ENCODE data around the gene NPHS2.
A peak's percentile ranks its signal among the peaks of the same experiment; 100 is the strongest.

The NPHS2 gene

DNA sequence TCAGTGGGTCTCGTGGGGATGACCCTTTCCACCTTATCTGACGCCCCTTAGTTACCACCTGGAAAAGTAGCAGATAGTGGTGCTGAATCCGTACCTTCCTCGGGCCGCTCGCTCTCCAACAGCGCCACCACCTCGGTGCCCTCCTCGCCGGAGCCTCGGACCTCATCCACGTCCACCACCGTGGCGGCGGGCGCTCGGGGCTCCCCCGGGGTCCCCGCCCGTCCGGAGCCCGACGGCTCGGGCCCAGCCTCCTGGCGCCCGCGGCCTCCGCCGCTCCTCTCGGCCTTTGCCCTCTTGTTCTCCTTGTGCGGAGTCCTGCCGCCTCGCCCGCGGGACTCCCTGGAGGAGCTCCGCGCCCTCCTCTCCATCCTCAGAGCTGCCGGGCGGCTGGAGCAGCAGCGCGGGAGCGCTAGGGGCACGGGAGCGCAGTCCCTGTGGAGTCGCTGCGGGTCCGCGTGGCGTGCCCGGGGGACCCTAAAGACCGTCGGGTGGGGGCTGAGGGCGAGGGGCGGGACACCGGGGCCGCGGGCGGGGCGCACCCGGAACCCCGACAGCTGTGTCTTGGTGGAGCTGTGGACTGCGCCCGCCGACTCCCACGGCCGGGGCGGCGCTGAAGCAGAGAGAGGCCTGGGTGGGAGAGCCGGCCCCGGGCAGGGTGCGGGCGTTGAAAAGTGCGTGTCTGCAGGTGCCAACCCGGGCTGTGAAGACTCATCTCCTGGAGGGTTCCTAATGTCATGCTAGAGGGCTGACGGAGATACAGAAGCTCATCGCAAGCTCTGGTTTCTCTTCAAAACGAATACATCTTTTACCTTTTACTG is at the start of gene NPHS2:
Gene NPHS2, minus strand, starts transcription at position 452 of the 818 bp plus-strand sequence. Its CDS starts 84 bp downstream, at position 368.
- Histone ChIP-seq H2AFZ (ENCODE audit: low read depth, low read length) (peak within 1 kb of the TSS; percentile 17), H3K36me3 (ENCODE audit: insufficient read depth, low read length) (no peaks in the 10 kb centered on the region), H3K9me3 (ENCODE audit: low read length) (no peaks in the 10 kb centered on the region), H3K4me3 (ENCODE audit: low read length) (no peak within 1 kb of the TSS), H3K4me1 (ENCODE audit: insufficient read depth, low read length) (no peaks in the 10 kb centered on the region), H3K27me3 (ENCODE audit: insufficient read depth, low read length) (peaks cover 62% of the 10 kb centered on the region)

DNA sequence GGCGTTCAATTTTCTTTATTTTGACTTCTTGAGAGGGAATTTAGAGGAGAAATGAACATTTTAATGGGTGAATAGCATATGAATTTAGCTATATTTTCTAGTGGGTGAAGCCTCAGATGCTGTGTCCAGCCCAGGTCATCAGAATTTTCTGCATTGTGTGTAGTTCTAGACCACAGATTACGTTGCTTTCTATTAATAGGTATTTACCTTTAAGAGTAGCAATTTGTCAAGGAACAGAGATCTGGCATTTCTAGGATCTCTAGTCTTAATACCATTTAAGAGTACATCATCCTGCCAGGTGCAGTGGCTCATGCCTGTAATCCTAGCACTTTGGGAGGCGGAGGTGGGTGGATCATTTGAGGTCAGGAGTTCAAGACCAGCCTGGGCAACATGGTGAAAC is 36.6 kb upstream of the NPHS2 start:
- Histone ChIP-seq H3K27me3 (ENCODE audit: insufficient read depth, low read length) (no peaks in the 10 kb centered on the region), H2AFZ (ENCODE audit: low read depth, low read length) (no peak overlapping the region), H3K4me1 (ENCODE audit: insufficient read depth, low read length) (no peaks in the 10 kb centered on the region), H3K4me3 (ENCODE audit: low read length) (no peak overlapping the region), H3K36me3 (ENCODE audit: insufficient read depth, low read length) (no peaks in the 10 kb centered on the region), H3K9me3 (ENCODE audit: low read length) (no peaks in the 10 kb centered on the region)

DNA sequence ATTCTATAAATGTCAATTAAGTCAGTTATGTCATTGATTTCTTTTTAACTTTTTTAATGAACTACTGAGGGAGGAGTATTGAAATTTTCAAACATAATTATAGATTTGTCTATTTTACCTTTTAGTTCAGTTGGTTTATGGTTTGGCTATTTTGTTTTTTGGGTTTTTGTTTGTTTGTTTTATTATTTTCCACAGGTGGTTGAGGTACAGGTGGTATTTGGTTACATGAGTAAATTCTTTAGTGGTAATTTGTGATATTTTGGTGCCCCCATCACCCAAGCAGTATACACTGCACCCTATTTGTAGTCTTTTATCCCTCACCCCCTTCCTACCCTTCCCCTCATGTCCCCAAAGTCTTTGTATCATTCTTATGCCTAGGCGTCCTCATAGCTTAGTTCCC is 25.3 kb upstream of the NPHS2 start:
- H3K27me3 ChIP-seq (ENCODE audit: insufficient read depth, low read length): no peaks in the 10 kb centered on the region
- no peaks in the 10 kb centered on the region for H3K4me1 ChIP-seq (ENCODE audit: insufficient read depth, low read length)
- H3K9me3 ChIP-seq (ENCODE audit: low read length): no peaks in the 10 kb centered on the region
- no peak overlapping the region for H2AFZ ChIP-seq (ENCODE audit: low read depth, low read length)
- no peak overlapping the region for H3K4me3 ChIP-seq (ENCODE audit: low read length)
- no peaks in the 10 kb centered on the region for H3K36me3 ChIP-seq (ENCODE audit: insufficient read depth, low read length)

DNA sequence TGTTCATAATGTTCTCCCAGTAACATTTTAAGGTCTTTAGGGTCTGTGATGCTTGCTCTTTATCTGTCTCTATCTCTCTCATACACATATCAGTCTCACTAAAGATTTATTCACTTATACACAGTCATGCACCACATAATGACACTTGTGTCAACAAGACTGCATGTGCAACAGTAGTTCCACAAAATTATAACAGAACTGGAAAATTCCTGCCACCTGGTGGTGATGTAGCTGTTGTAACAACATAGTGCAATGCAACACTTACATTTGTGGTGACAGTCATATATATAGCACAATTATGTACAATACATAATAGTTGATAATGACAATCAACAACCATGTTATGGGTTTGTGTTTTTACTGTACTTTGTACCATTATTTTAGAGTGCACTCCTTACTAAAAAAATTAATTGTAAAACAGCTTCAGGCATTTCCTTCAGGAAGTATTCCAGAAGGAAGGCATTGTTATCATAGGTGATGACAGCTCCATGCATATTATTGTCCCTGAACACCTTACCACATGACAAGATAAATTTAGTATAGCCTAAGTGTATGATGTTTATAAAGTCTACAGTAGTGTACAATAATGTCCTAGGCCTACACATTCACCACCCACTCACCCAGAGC is 24.0 kb upstream of the NPHS2 start:
- Histone ChIP-seq H3K9me3 (ENCODE audit: low read length) (no peaks in the 10 kb centered on the region), H3K27me3 (ENCODE audit: insufficient read depth, low read length) (no peaks in the 10 kb centered on the region), H3K4me1 (ENCODE audit: insufficient read depth, low read length) (no peaks in the 10 kb centered on the region), H3K4me3 (ENCODE audit: low read length) (no peak overlapping the region), H2AFZ (ENCODE audit: low read depth, low read length) (no peak overlapping the region), H3K36me3 (ENCODE audit: insufficient read depth, low read length) (no peaks in the 10 kb centered on the region)

DNA sequence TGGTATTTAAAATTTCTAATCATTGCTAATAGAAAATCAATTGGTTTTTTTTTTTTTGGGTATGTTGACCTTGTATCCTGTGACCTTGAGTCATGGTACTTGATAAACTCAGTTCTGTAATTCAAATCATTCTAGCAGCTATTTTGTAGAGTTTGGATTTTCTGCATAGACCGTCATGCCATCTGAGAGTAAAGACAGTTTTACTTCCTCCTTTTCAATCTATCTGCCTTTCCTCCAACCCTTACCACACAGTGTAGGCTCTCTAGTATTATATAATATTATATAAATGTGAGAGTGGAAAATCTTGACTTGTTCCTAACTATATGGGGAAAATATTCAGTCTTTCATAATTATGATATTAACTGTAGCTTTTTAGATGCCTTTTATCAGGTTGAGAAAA is 22.9 kb upstream of the NPHS2 start:
- Histone ChIP-seq H3K4me3 (ENCODE audit: low read length) (no peak overlapping the region), H2AFZ (ENCODE audit: low read depth, low read length) (no peak overlapping the region), H3K27me3 (ENCODE audit: insufficient read depth, low read length) (no peaks in the 10 kb centered on the region), H3K9me3 (ENCODE audit: low read length) (no peaks in the 10 kb centered on the region), H3K36me3 (ENCODE audit: insufficient read depth, low read length) (no peaks in the 10 kb centered on the region), H3K4me1 (ENCODE audit: insufficient read depth, low read length) (no peaks in the 10 kb centered on the region)

DNA sequence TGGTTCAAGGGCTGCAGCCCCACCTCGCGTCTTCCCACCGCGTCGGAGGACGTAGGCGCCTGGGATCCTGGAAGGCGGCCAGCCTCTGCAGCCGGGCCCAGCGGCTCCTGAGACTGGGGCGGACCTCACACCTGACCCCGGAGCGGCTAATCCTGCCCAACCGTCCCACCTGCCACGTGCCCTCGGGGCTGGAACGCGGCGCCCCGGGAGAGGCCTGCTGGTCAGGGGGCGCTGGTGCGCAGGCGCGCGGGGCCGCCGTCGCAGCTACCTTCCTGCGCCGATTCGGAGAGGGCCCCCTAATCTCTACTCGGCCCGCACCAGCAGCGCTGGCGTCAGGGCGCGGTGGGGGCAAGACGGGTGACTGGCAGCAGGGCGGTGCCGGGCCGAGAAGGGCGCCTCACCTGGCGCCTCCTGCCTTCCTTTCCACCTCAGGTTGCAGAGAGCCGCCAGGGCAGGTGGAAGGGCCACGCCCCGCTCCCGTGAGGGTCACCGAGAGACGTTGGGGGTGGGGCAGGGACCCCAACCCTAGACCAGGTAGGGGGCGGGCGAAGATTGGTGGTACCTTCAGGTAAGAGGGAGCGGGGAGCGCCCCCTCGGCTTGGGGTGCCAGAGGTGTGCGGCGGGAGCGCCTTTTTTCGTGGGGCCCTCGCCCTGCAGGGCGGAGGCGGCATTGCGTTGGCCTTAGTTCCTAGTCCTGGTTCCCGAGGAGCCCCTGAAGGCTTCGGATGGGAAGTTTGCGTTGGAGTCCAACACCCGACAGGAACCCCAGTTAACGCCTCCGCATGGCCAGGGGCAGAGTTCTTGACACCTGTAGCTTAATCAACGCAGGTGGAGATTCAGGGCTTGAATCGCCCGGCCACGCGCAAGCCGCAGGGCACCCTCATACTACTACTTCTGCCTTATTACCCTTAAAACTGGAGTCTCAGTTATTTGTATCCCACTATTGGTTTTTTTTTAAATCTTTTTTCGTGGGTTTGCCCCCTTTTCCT is 16.1 kb upstream of the NPHS2 start, which contains the start of gene TDRD5:
Gene TDRD5, plus strand, starts transcription at position 241 of the 989 bp plus-strand sequence. CDS start 784 bp downstream, outside the sequence.
- no peaks in the 10 kb centered on the region for H3K4me1 ChIP-seq (ENCODE audit: insufficient read depth, low read length)
- peaks cover 7% of the 10 kb centered on the region for H3K27me3 ChIP-seq (ENCODE audit: insufficient read depth, low read length)
- H2AFZ ChIP-seq (ENCODE audit: low read depth, low read length): no peak within 1 kb of the TSS
- no peak within 1 kb of the TSS for H3K4me3 ChIP-seq (ENCODE audit: low read length)
- H3K36me3 ChIP-seq (ENCODE audit: insufficient read depth, low read length): no peaks in the 10 kb centered on the region
- no peaks in the 10 kb centered on the region for H3K9me3 ChIP-seq (ENCODE audit: low read length)

DNA sequence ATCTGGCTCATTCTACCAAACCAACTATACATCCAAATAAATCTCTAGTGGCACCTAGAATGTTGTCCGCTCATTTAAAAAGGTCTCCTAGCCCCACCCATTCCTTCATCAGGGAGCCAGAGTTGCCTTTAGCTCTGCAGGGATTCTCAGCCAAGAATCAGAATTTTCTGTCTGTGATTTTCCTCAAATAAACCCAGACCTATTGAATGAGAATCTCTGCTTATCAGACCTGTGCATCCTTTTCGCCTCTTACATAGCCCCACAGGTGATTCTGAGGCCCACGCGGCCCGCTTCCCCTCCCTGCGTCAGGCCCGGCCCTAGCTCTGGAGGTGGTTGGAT is 15.5 kb upstream of the NPHS2 start:
- Histone ChIP-seq H3K27me3 (ENCODE audit: insufficient read depth, low read length) (peaks cover 11% of the 10 kb centered on the region), H2AFZ (ENCODE audit: low read depth, low read length) (no peak overlapping the region)

DNA sequence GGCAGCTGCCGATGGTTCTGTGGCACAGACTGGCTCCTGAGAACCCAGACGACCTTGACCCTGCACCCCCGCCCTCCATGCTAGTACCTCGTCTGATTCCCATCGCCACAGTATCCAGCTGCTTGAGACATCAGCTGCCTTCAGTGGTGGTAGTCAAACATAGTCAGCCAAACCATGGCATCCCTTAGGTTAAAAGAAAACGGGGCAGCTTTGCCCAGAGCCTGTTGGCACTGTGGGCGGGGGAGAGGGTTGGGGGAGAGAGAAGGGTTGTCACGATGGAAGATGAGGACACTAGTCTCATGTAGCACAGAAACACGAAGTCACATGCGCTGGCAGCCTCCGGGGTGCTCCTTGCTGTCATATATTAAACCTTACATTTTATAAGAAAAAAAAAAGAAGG is 14.9 kb upstream of the NPHS2 start:
- Histone ChIP-seq H3K9me3 (ENCODE audit: low read length) (no peaks in the 10 kb centered on the region), H3K4me1 (ENCODE audit: insufficient read depth, low read length) (no peaks in the 10 kb centered on the region), H2AFZ (ENCODE audit: low read depth, low read length) (no peak overlapping the region), H3K27me3 (ENCODE audit: insufficient read depth, low read length) (peaks cover 14% of the 10 kb centered on the region), H3K36me3 (ENCODE audit: insufficient read depth, low read length) (no peaks in the 10 kb centered on the region), H3K4me3 (ENCODE audit: low read length) (no peak overlapping the region)

More for the DNA sequence above, 15.5 kb upstream of the NPHS2 start:
- Histone ChIP-seq H3K36me3 (ENCODE audit: insufficient read depth, low read length) (no peaks in the 10 kb centered on the region), H3K4me1 (ENCODE audit: insufficient read depth, low read length) (no peaks in the 10 kb centered on the region), H3K9me3 (ENCODE audit: low read length) (no peaks in the 10 kb centered on the region), H3K4me3 (ENCODE audit: low read length) (no peak overlapping the region)

DNA sequence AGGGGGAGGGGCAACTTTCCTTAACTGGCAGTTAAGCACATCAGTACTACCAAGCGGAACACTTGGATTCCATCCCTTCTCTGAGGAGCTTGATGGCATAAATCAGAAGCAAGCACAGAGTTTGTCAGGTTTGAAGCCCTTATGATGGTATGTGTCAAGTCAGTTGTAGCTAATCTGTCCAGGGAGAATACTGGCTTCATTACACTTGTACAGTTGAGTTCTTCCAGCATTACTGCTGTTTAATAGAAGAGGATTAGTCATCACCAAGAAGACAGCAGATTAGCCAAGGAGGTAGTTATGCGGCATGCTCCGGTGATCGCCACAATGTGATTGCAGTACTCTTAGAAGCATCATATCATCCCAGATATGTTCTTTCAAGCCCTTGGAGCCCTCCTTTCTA is 13.8 kb upstream of the NPHS2 start:
- no peak overlapping the region for H3K4me3 ChIP-seq (ENCODE audit: low read length)
- H3K36me3 ChIP-seq (ENCODE audit: insufficient read depth, low read length): no peaks in the 10 kb centered on the region

DNA sequence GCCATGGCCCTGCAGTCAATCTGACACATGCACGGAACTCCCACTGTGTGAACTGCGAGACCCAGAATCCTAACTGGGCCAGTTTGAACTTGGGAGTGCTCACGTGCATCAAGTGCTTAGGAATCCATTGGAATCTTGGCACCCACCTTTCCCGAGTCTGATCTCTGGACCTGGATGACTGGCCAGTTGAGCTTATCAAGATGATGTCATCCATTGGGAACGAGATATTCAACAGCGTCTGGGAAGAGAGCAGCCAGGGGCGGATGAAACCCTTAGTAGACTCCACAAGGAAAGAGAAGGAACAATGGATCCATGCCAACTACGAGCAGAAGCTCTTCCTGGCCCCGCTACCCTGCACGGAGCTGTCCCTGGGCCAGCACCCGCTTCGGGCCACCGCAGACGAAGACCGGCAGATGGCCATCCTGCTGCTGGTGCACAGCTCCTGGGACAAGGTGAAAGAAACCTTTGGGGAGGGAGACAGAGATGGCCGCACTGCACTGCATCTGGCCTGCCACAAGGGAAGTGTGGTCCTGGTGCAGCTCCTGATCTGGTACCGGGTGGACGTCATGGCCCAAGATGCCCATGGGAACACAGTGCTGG is 12.8 kb upstream of the NPHS2 start:
- Histone ChIP-seq H2AFZ (ENCODE audit: low read depth, low read length) (no peak overlapping the region), H3K4me1 (ENCODE audit: insufficient read depth, low read length) (no peaks in the 10 kb centered on the region), H3K9me3 (ENCODE audit: low read length) (no peaks in the 10 kb centered on the region), H3K4me3 (ENCODE audit: low read length) (no peak overlapping the region), H3K36me3 (ENCODE audit: insufficient read depth, low read length) (no peaks in the 10 kb centered on the region), H3K27me3 (ENCODE audit: insufficient read depth, low read length) (peaks cover 31% of the 10 kb centered on the region)

More for the DNA sequence above, 13.8 kb upstream of the NPHS2 start:
- H3K4me1 ChIP-seq (ENCODE audit: insufficient read depth, low read length): no peaks in the 10 kb centered on the region
- H3K27me3 ChIP-seq (ENCODE audit: insufficient read depth, low read length): peaks cover 26% of the 10 kb centered on the region
- no peak overlapping the region for H2AFZ ChIP-seq (ENCODE audit: low read depth, low read length)
- H3K9me3 ChIP-seq (ENCODE audit: low read length): no peaks in the 10 kb centered on the region

DNA sequence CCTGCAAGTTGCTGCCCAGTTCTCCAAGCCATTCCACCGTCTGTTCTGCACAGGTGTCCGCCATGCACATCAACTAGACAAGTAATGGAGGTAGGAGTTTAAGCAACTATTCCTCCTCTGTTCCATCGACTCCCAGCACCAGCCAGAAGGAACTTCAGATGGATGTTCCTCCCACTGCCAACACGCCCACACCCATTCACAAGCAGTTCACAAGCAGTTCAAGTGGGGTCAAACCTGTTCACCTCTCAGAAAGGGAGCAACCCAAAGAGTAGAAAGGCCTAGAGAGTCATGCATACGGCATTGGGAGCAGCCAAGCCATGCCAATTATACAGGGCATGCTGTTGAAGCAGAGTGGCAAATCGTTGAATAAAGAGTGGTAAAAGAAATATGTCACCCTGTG is 11.6 kb upstream of the NPHS2 start:
- Histone ChIP-seq H3K4me3 (ENCODE audit: low read length) (no peak overlapping the region), H3K4me1 (ENCODE audit: insufficient read depth, low read length) (no peaks in the 10 kb centered on the region), H3K36me3 (ENCODE audit: insufficient read depth, low read length) (no peaks in the 10 kb centered on the region), H2AFZ (ENCODE audit: low read depth, low read length) (no peak overlapping the region), H3K9me3 (ENCODE audit: low read length) (no peaks in the 10 kb centered on the region), H3K27me3 (ENCODE audit: insufficient read depth, low read length) (peaks cover 36% of the 10 kb centered on the region)

DNA sequence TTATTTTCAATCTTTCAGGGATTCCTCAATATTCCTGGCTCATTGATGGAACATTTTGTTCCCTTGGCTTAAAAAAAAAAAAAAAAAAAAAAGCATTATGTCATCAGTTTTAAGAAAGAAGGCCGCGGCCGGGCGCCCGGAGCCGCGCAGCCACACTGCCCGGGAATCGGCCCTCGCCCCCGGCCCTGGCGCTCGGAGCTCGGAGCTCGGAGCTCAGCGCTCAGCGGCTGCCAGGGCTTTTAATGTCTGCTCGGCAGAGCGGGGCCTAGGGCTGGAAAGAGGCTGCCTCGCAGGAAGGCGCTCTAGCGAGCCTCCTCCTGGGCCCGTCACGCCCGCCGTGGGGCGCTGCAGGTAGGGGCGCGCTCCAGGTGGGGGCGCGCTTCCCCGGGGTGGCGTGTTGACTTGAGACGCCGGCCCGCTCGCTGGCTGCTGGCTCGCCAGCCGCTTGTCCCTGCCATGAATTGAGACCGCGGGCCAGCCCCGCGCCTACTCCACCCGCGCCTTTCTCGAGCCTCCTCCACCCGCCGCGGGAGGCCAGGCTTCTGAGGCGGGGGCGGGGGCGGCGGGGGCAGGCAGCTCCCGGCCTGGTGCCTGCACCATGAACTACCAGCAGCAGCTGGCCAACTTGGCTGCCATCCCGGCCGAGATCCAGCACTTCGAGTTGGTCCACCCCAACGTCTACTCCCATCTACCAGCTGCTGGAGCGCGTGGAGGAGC is 10.5 kb upstream of the NPHS2 start:
- Histone ChIP-seq H3K27me3 (ENCODE audit: insufficient read depth, low read length) (peaks cover 41% of the 10 kb centered on the region), H3K4me1 (ENCODE audit: insufficient read depth, low read length) (no peaks in the 10 kb centered on the region), H3K4me3 (ENCODE audit: low read length) (peak overlapping the region; percentile 21), H2AFZ (ENCODE audit: low read depth, low read length) (peak overlapping the region; percentile 69), H3K36me3 (ENCODE audit: insufficient read depth, low read length) (no peaks in the 10 kb centered on the region), H3K9me3 (ENCODE audit: low read length) (no peaks in the 10 kb centered on the region)
